CD4-positive, alpha-beta memory T cell (primary cell): ENCODE data around the gene COLEC12. TPM values are rescaled to one million over a fixed set of nuclear protein-coding genes. Genes with fewer than 3 reads are reported as not detected.

ENCODE experiments used
- CTCF ChIA-PET: fragments of 350-600 bp; sonication (Branson Sonifier 250); formaldehyde crosslinking; loops from one replicate; lab custom pipeline; 2021; ENCODE audit warnings: inconsistent platforms; ENCODE audit not compliant: partially characterized antibody; lab: Charles Lee
- POLR2A ChIA-PET: fragments of 350-600 bp; sonication (Branson Sonifier 250); formaldehyde crosslinking; loops from one replicate; lab custom pipeline; 2021; ENCODE audit not compliant: partially characterized antibody; lab: Charles Lee
- DNase-seq, 5 donors: peaks; one replicate each; pipeline versions ENCODE4 v3.0.0 to v3.0.0-alpha.2; 2020 to 2022; ENCODE audit warnings: mixed read lengths in 1 of 5
- H3K27ac ChIP-seq: one replicate; pipeline ENCODE4 v1.7.0; 2013; ENCODE audit warnings: low read depth, low read length
- H3K27me3 ChIP-seq: 2 replicates; pipeline ENCODE4 v1.7.0; 2013; ENCODE audit warnings: mild to moderate bottlenecking, low read length, moderate library complexity; ENCODE audit not compliant: insufficient read depth
- H3K36me3 ChIP-seq: 2 replicates; pipeline ENCODE4 v1.7.0; 2013; ENCODE audit warnings: mild to moderate bottlenecking, low read length, moderate library complexity; ENCODE audit not compliant: insufficient read depth
- H3K4me1 ChIP-seq: 2 replicates; pipeline ENCODE4 v1.7.0; 2013; ENCODE audit warnings: mild to moderate bottlenecking, low read length, moderate library complexity; ENCODE audit not compliant: insufficient read depth
- H3K4me3 ChIP-seq, 2 donors: one replicate each; pipeline ENCODE4 v1.7.0; 2013; ENCODE audit warnings: low read length in 2 of 2, mild to moderate bottlenecking in 1 of 2
- H3K9me3 ChIP-seq, 2 donors: one replicate each; pipeline ENCODE4 v1.7.0; 2013; ENCODE audit warnings: low read length in 2 of 2, control low read depth in 1 of 2; ENCODE audit not compliant: control insufficient read depth in 1 of 2
- H3K27ac Mint-ChIP-seq, 7 donors: one replicate each; pipeline ENCODE4 v1.8.0; 2020 to 2021; ENCODE audit warnings: mixed read lengths in 7 of 7, mild to moderate bottlenecking in 6 of 7, inconsistent platforms in 3 of 7, moderate library complexity in 3 of 7
- H3K27me3 Mint-ChIP-seq, 2 donors: one replicate each; pipeline ENCODE4 v1.8.0; 2020 to 2021; ENCODE audit warnings: mixed read lengths in 2 of 2
- H3K36me3 Mint-ChIP-seq, 2 donors: one replicate each; pipeline ENCODE4 v1.8.0; 2020 to 2021; ENCODE audit warnings: mixed read lengths in 2 of 2, inconsistent platforms in 1 of 2, mild to moderate bottlenecking in 1 of 2
- H3K4me1 Mint-ChIP-seq, 4 donors: one replicate each; pipeline ENCODE4 v1.8.0; 2020 to 2021; ENCODE audit warnings: mixed read lengths in 4 of 4, mild to moderate bottlenecking in 1 of 4
- H3K4me3 Mint-ChIP-seq, 8 donors: one replicate each; pipeline ENCODE4 v1.8.0; 2020 to 2021; ENCODE audit warnings: mixed read lengths in 8 of 8, mild to moderate bottlenecking in 7 of 8, moderate library complexity in 6 of 8, inconsistent platforms in 3 of 8
- H3K9me3 Mint-ChIP-seq, 8 donors: one replicate each; pipeline ENCODE4 v1.8.0; 2020 to 2021; ENCODE audit warnings: mixed read lengths in 8 of 8, mild to moderate bottlenecking in 5 of 8, inconsistent platforms in 3 of 8, moderate library complexity in 1 of 8
- intact Hi-C: fragments of 100-400 bp; cut with micrococcal nuclease; formaldehyde crosslinking; loops from one replicate; pipeline ENCODE4 v1.15.1; 2023
- polyA plus RNA-seq, 2 donors: library from polyadenylated mRNA; unstranded; fragments of 300-500 nt; fragmentation: Illumina TruSeq; gene quantifications; one replicate each; pipeline ENCODE4 v1.2.3, GENCODE V29; 2021
- total RNA-seq, 2 experiments: library from RNA; stranded (reverse); gene quantifications; one replicate each; pipeline ENCODE4 v1.2.3, GENCODE V29; 2021

Gene COLEC12
- total and polyA plus RNA-seq, 4 experiments from 2014 or later, result 0.17 to 0.28 TPM; not detected in 2

GRCh38 chr18:486929-487740, 13.4 kb downstream of the COLEC12 start:
- intact Hi-C loops, result no loop called here
- H3K4me3 ChIP-seq, result no peak overlapping the region
- Mint-ChIP-seq H3K27me3 (peaks cover 7% of the 10 kb centered on the region in 2 donors), H3K4me3 (no peak overlapping the region), H3K36me3 (no peaks in the 10 kb centered on the region), H3K4me1 (no peaks in the 10 kb centered on the region), H3K27ac (no peak overlapping the region), H3K9me3 (peaks cover 0 to 13% (median 4%) of the 10 kb centered on the region in 8 donors)
- H3K36me3 ChIP-seq, result no peaks in the 10 kb centered on the region
- no peak overlapping the region for H3K27ac ChIP-seq
- ChIA-PET POLR2A (no interaction called here), CTCF (no interaction called here)
- no peaks in the 10 kb centered on the region for H3K27me3 ChIP-seq
- no peaks in the 10 kb centered on the region for H3K9me3 ChIP-seq
- no peaks in the 10 kb centered on the region for H3K4me1 ChIP-seq
- no peak for DNase-seq

DNA sequence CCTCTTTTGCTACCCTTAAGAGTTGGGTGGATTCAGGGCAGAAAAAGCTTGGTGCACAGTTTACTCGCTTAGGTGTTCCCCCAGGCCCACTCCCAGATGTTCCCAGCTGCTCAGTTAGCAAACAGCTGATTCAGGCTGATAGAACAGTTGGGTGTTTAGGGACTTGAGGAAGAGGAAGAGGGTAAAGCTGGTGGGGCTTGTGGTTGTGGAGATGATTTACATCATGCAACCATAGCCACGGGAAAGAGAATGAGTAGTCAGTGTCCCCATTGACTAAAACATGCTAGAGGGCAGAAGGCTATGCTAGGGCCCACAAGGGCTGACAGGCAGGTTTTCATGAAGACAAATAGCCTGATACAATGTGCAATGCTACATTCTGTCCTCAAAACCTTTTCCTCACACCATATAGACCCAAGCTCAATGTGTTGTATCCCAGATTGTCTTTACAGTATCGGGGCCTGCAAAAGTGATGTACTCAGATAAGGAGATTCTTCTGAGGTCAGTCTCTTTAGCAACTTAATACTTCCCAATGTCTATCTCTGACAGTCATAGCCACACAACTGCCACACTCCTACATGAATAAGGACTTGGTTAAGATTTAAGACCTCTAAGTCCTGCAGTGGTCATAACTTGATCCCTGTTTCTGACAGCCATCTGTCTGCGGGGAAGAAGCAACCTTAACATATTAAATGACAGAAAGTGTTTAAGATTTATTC, 15.6 kb downstream of the COLEC12 start:
- peaks cover 9 to 12% of the 10 kb centered on the region in 2 donors for H3K27me3 Mint-ChIP-seq
- H3K36me3 Mint-ChIP-seq, result no peaks in the 10 kb centered on the region
- Histone ChIP-seq H3K27me3 (no peaks in the 10 kb centered on the region), H3K4me3 (no peak overlapping the region), H3K36me3 (no peaks in the 10 kb centered on the region), H3K9me3 (no peaks in the 10 kb centered on the region), H3K27ac (no peak overlapping the region), H3K4me1 (no peaks in the 10 kb centered on the region)
- no peaks in the 10 kb centered on the region for H3K4me1 Mint-ChIP-seq
- no peak overlapping the region for H3K4me3 Mint-ChIP-seq
- no peak overlapping the region for H3K27ac Mint-ChIP-seq
- POLR2A ChIA-PET, result no interaction called here
- intact Hi-C loops, result no loop called here
- CTCF ChIA-PET, result no interaction called here
- no peak for DNase-seq
- peaks cover 0 to 13% (median 4%) of the 10 kb centered on the region in 8 donors for H3K9me3 Mint-ChIP-seq

- Histone ChIP-seq H3K27me3 (no peaks in the 10 kb centered on the region), H3K27ac (no peak overlapping the region), H3K4me3 (no peak overlapping the region), H3K9me3 (no peaks in the 10 kb centered on the region), H3K36me3 (no peaks in the 10 kb centered on the region), H3K4me1 (no peaks in the 10 kb centered on the region)
- ChIA-PET POLR2A (no interaction called here), CTCF (no interaction called here)
- Mint-ChIP-seq H3K27me3 (peaks cover 9 to 10% of the 10 kb centered on the region in 2 donors), H3K4me1 (no peaks in the 10 kb centered on the region), H3K27ac (no peak overlapping the region), H3K4me3 (no peak overlapping the region), H3K36me3 (no peaks in the 10 kb centered on the region), H3K9me3 (no peaks in the 10 kb centered on the region)
- DNase-seq, result no peak
- intact Hi-C loops, result no loop called here
Measured at GRCh38 chr18:478681-479080, 21.8 kb downstream of the COLEC12 start.

GRCh38 chr18:477565-477964, 22.9 kb downstream of the COLEC12 start:
- peak in 1 of 5 donors; percentile 1 for DNase-seq
- CTCF ChIA-PET, result no interaction called here
- intact Hi-C loops, result no loop called here
- H3K4me3 ChIP-seq, result no peak overlapping the region
- no peaks in the 10 kb centered on the region for H3K9me3 Mint-ChIP-seq
- H3K36me3 ChIP-seq, result no peaks in the 10 kb centered on the region
- no peak overlapping the region for H3K27ac Mint-ChIP-seq
- no peak overlapping the region for H3K27ac ChIP-seq
- no peaks in the 10 kb centered on the region for H3K36me3 Mint-ChIP-seq
- H3K4me3 Mint-ChIP-seq, result no peak overlapping the region
- H3K27me3 ChIP-seq, result no peaks in the 10 kb centered on the region
- no peaks in the 10 kb centered on the region for H3K4me1 ChIP-seq
- no peaks in the 10 kb centered on the region for H3K4me1 Mint-ChIP-seq
- H3K9me3 ChIP-seq, result no peaks in the 10 kb centered on the region
- POLR2A ChIA-PET, result no interaction called here
- peaks cover 7 to 9% of the 10 kb centered on the region in 2 donors for H3K27me3 Mint-ChIP-seq

DNA sequence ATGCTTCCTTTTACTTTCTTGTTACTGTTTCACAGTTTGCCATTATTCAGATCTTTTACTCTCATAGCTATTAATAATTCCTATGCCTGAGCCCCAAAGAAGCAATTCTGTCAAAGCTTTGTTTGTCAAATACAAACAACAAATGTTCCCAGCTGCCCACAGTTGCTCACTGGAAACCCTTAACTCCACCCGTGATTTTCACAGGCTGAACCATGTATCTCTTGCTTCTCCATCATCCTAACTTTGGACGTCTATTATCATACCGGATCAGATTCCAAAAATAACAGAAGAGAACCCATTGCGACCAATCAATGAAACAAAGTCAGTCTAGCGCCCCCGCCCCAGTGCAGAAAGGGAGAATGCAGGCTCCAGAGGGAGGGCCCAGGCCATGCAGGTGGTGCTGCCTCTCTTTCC, 24.2 kb downstream of the COLEC12 start:
- H3K27me3 Mint-ChIP-seq, result peaks cover 5 to 9% of the 10 kb centered on the region in 2 donors
- POLR2A ChIA-PET, result no interaction called here
- no peaks in the 10 kb centered on the region for H3K36me3 ChIP-seq

DNA sequence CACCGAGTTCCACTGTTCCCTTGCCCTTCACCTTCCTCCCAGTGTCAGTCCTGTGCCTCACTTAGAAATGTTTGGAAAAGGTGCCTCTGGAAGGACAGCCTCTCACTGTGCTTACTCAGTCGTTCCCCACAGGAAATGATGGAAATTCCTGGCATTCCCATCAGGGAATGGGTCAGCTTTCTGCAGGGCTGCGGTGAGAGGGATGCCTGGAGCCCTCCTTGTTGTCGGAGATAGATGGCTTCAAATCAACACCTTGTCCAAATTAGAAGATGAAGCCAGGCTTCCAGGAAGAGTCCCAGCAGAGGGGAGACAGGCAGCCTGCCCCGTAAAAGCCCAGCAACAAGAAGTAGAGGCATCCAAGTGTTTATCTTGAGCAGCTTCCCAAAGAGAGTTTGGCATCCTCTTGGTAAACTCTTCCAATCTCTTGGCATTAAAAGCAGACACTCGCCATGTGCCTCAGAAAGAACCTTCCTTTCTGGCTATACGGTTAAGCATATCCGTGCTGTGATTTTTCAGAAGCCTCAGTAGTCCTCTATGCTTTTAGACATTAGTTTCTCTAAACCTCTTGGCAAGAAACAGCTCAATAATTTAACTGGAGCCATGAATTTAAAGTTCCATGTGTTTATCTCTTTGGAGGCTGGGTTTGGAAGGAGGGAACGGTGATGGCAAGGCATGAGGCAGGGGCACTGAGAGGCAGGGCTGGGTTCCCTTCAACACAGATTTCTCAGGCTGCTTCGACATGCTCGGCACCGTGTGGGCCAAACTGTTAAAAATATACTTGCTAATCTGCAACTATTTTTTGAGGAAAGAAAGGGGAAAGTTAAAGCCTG, 25.1 kb downstream of the COLEC12 start:
- Histone ChIP-seq H3K4me3 (no peak overlapping the region), H3K4me1 (no peaks in the 10 kb centered on the region), H3K36me3 (no peaks in the 10 kb centered on the region), H3K27me3 (no peaks in the 10 kb centered on the region), H3K9me3 (no peaks in the 10 kb centered on the region), H3K27ac (no peak overlapping the region)
- H3K27me3 Mint-ChIP-seq, result peaks cover 5 to 8% of the 10 kb centered on the region in 2 donors
- H3K4me1 Mint-ChIP-seq, result no peaks in the 10 kb centered on the region
- H3K27ac Mint-ChIP-seq, result no peak overlapping the region
- DNase-seq, result no peak
- no peaks in the 10 kb centered on the region for H3K36me3 Mint-ChIP-seq
- POLR2A ChIA-PET, result no interaction called here
- intact Hi-C loops, result no loop called here
- H3K9me3 Mint-ChIP-seq, result no peaks in the 10 kb centered on the region
- H3K4me3 Mint-ChIP-seq, result no peak overlapping the region
- CTCF ChIA-PET, result no interaction called here

More for the DNA sequence above, 24.2 kb downstream of the COLEC12 start:
- Mint-ChIP-seq H3K36me3 (no peaks in the 10 kb centered on the region), H3K4me1 (no peaks in the 10 kb centered on the region), H3K9me3 (no peaks in the 10 kb centered on the region), H3K27ac (no peak overlapping the region), H3K4me3 (no peak overlapping the region)
- DNase-seq, result no peak
- CTCF ChIA-PET, result no interaction called here
- no peak overlapping the region for H3K4me3 ChIP-seq
- H3K9me3 ChIP-seq, result no peaks in the 10 kb centered on the region
- no peaks in the 10 kb centered on the region for H3K27me3 ChIP-seq
- intact Hi-C loops, result no loop called here
- no peaks in the 10 kb centered on the region for H3K4me1 ChIP-seq
- H3K27ac ChIP-seq, result no peak overlapping the region

DNA sequence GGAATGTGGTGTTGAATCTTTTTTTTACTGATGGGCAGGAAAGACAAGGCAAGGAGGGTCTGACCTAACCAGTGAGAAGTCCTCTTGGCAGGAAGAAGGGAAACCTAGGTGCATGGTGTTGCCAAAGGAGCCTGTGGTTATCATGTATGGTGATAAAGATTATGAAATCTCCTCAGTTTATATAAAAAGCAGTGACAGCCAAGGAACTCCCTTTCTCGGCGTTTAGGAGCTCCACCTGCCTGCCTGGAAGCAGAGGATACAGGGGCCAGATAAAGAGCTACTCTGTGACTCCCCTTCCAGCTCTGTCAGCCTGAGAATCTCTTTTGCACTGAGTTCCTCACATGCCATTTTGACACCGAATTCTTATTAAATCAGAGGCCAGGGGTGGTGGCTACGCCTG, 26.1 kb downstream of the COLEC12 start:
- Histone ChIP-seq H3K27ac (no peak overlapping the region), H3K9me3 (no peaks in the 10 kb centered on the region), H3K4me3 (no peak overlapping the region), H3K4me1 (no peaks in the 10 kb centered on the region), H3K27me3 (no peaks in the 10 kb centered on the region), H3K36me3 (no peaks in the 10 kb centered on the region)
- Mint-ChIP-seq H3K4me3 (no peak overlapping the region), H3K4me1 (no peaks in the 10 kb centered on the region), H3K9me3 (no peaks in the 10 kb centered on the region), H3K27me3 (peaks cover 2 to 7% of the 10 kb centered on the region in 2 donors), H3K27ac (no peak overlapping the region), H3K36me3 (no peaks in the 10 kb centered on the region)
- POLR2A ChIA-PET, result no interaction called here
- DNase-seq, result no peak
- CTCF ChIA-PET, result no interaction called here
- intact Hi-C loops, result no loop called here
